HG03097 (cell line): Measurements from ENCODE around the gene DTNB.

Experiments
- ATAC-seq: cut with Tn5 transposase; IDR thresholded peaks from one replicate; pipeline ENCODE4 v1.9.1; 2021; ENCODE audit not compliant: unreplicated experiment, low FRiP score

DTNB gene

GRCh38 chr2:25376750-25377621 is 296.4 kb downstream of the DTNB start:
- ATAC-seq, result peak; percentile 85

DNA sequence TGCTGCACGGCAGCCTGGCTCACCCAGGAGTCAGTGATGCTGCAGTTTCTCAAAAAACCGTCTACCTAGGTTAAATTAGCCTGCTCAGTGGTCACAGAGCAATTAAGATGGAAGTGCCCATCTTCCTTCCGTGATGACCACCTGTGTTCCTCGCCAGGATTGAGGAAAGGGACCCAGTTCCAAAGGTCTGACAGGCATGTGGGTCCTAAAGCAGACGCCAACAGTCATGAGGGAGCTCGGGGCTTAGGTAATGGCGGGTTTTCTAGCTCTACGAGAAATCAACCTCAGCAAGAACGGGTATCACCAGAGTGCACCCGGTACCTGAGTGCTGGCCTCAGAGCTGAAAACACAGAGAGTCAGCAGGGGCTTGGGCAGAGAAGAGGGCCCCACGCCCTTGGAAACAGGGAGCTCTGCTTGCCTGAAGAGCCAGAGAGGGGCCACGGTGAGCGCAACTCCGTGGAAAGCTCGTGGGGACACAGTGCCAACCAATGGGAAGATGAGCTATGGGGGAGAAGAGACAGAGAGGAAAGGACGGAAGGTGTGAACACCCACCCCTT is 297.3 kb downstream of the DTNB start:
- ATAC-seq, result no peak

GRCh38 chr2:25375371-25375988 is 297.9 kb downstream of the DTNB start:
- ATAC-seq, result no peak

DNA sequence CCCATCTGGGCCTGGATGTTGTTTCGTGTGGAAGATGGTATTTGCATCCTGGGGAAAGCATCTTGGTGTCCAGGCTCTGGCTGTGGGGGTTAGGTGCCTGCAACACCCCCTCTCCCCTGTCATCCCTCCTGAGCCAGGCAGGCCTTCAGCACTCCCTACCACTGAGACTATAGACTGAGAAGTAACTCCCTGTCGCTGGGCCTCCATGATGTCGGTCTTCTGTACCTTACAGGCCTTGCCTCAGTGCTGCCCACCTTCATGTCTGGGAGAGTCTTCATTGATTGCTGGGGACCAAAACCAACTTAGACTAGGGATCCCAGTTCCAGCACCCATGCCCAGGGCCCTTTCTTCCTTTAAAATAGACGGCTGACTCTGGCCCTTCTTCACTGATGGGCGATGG is 298.6 kb downstream of the DTNB start:
- no peak for ATAC-seq

GRCh38 chr2:25374411-25374810 is 299.0 kb downstream of the DTNB start:
- ATAC-seq, result no peak

- ATAC-seq, result no peak
Observed at GRCh38 chr2:25373269-25373981, 300.0 kb downstream of the DTNB start.

GRCh38 chr2:25372405-25373268 is 300.7 kb downstream of the DTNB start:
- ATAC-seq, result no peak

- no peak for ATAC-seq
Observed at GRCh38 chr2:25371253-25372241, 301.8 kb downstream of the DTNB start.

- ATAC-seq, result no peak
Observed at GRCh38 chr2:25369876-25370275, 303.5 kb downstream of the DTNB start.

DNA sequence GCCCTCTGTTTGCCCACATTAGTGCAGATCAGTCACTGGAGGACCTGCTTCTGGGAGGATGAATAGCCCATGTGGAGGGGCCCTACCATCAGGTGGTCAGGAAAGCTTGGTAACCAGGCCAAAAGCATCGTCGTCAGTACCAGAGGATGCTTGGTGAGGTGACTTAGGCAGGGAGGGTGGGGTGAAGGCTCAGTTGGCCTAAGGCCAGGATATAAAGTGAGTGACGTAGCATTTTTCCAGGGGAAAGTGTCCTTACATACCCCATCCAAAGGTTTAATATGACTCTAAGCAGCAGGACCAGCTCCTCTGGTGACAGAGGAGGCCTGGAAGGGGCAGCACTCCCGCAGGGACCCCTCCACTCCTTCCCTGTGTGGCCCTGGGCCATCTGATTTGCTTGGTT is 303.9 kb downstream of the DTNB start:
- no peak for ATAC-seq

- no peak for ATAC-seq
Observed at GRCh38 chr2:25368660-25369059, 304.7 kb downstream of the DTNB start.

GRCh38 chr2:25367296-25367695 is 306.1 kb downstream of the DTNB start:
- no peak for ATAC-seq

GRCh38 chr2:25366629-25367028 is 306.7 kb downstream of the DTNB start:
- ATAC-seq, result no peak

- ATAC-seq, result no peak
Observed at GRCh38 chr2:25365241-25365640, 308.1 kb downstream of the DTNB start.

DNA sequence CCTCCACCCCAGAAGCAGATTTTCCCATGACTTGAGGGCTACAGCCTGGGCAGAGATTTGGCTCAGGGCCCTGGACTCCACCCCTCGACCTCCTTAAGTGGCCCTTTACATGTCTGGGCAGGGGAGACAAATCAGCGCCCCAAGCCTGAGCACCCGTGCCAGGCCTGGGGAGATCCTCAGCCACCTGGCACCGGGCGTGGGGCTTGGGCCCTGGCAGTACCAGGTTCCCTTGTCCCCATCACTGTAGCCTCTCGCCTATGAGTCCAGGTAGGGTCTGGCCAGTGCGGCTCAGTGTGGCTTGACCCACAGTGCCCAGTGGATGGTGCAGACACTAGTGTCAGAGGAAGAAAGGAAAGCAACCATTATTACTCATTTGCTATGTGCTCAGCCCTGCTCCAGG is 309.6 kb downstream of the DTNB start:
- no peak for ATAC-seq

GRCh38 chr2:25362434-25363145 is 310.8 kb downstream of the DTNB start:
- ATAC-seq, result peak; percentile 55

DNA sequence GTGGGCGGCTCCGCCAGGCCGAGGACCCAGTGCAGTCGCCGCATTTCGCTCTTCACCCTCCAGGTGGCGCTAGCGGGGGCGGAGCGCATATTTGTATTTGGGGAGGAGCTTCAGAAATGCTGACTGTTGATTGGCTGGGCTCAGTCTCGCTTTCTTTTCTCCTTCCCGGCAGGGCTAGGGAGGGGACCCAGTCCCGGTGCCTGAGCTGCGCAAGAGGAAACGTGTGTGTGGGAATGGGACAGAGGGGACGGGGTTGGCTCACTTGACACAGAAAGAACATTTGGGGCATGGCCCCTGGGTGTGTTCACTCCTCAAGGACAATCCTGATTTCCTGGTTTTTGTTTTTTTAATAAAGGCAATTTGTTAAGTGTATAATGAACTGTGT is 311.3 kb downstream of the DTNB start:
- ATAC-seq, result peak; percentile 78

DNA sequence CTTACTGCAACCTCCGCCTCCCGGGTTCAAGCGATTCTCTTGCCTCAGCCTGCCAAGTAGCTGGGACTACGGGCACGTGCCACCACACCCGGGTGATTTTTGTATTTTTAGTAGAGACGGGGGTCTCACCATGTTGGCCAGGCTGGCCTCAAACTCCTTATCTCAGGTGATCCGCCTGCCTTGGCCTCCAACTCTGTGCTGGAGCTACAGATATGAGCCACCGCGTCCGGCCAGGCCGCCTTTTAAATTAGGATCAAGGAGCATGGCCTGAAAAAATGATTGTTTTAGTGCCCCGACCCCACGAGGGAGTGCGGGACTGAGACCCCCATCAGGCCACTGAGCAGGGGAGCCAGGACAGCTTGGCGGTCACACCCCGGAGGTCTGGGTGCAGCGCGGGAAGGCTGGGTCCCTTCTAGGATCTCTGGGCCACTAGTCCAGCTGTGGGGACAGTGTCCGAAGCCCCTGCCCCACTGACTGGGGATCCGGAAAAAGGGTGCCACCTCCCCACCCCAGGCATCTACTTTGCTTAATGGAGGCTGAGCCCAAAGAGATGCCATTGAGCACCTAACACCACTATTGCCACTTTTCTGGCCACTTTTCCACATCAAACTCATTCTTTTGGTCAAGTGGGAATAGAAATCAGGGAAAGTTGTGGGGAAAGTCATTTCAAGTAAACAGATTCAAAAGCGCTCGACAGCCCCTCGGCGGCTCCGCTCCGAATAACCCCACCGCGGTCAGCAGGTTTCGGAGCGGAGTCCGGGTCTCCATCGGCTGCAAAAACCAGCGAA is 311.9 kb downstream of the DTNB start:
- no peak for ATAC-seq
